Parathyroid adenoma (tissue), 2 donors: Measurements from ENCODE around the gene PCDHA1.
"Not testable (repeated sequence)": the region's sequence is repeated elsewhere in the genome, so short reads cannot be mapped to it uniquely, and the experiment has no call there.

Source experiments
- H2AFZ ChIP-seq: fragments of 300-600 bp; sonication (generic); one replicate; pipeline ENCODE4 v1.7.0; 2017; ENCODE audit warnings: antibody characterized with exemption, mild to moderate bottlenecking
- H3K27ac ChIP-seq: fragments of 300-600 bp; sonication (generic); one replicate; pipeline ENCODE4 v1.7.0; 2017
- H3K27me3 ChIP-seq: fragments of 300-600 bp; sonication (generic); one replicate; pipeline ENCODE4 v1.7.0; 2017; ENCODE audit warnings: low read length; ENCODE audit not compliant: control insufficient read depth, insufficient read depth
- H3K36me3 ChIP-seq: fragments of 300-600 bp; sonication (generic); one replicate; pipeline ENCODE4 v1.7.0; 2017; ENCODE audit warnings: low read length; ENCODE audit not compliant: control insufficient read depth, insufficient read depth
- H3K4me1 ChIP-seq: fragments of 300-600 bp; sonication (generic); one replicate; pipeline ENCODE4 v1.7.0; 2017; ENCODE audit warnings: control low read depth
- H3K4me2 ChIP-seq: fragments of 300-600 bp; sonication (generic); one replicate; pipeline ENCODE4 v1.7.0; 2017; ENCODE audit warnings: low read length
- H3K4me3 ChIP-seq: fragments of 300-600 bp; sonication (generic); one replicate; pipeline ENCODE4 v1.7.0; 2017; ENCODE audit warnings: low read depth, low read length
- H3K79me2 ChIP-seq: fragments of 300-600 bp; sonication (generic); one replicate; pipeline ENCODE4 v1.7.0; 2017; ENCODE audit warnings: control low read depth
- H3K9ac ChIP-seq: fragments of 300-600 bp; sonication (generic); one replicate; pipeline ENCODE4 v1.7.0; 2017; ENCODE audit warnings: mild to moderate bottlenecking
- H3K9me3 ChIP-seq: fragments of 300-600 bp; sonication (generic); one replicate; pipeline ENCODE4 v1.7.0; 2017; ENCODE audit warnings: low read length; ENCODE audit not compliant: control insufficient read depth
- CTCF ChIP-seq: fragments of 300-600 bp; sonication (generic); IDR thresholded peaks from one replicate; pipeline ENCODE4 v1.7.0; 2017; ENCODE audit warnings: antibody characterized with exemption, mild to moderate bottlenecking
- donor health status: primary hyperparathyroidism.

PCDHA1 gene

GRCh38 chr5:140827704-140828361, 41.9 kb downstream of the PCDHA1 start, which contains the start of gene PCDHA6:
Gene PCDHA6, plus strand, starts transcription at chr5:140827960. Its CDS starts 132 bp downstream, at chr5:140828092.
- no peaks in the 10 kb centered on the region for H3K4me1 ChIP-seq
- no peak for TF ChIP-seq CTCF
- no peak within 1 kb of the TSS for H3K4me2 ChIP-seq
- H3K9ac ChIP-seq, result no peak within 1 kb of the TSS
- H3K36me3 ChIP-seq, result no peaks in the 10 kb centered on the region
- H2AFZ ChIP-seq, result no peak within 1 kb of the TSS
- H3K27me3 ChIP-seq, result no peaks in the 10 kb centered on the region
- no peaks in the 10 kb centered on the region for H3K79me2 ChIP-seq
- H3K9me3 ChIP-seq, result peaks cover 3% of the 10 kb centered on the region
- H3K27ac ChIP-seq, result peak within 1 kb of the TSS; percentile 12
- no peak within 1 kb of the TSS for H3K4me3 ChIP-seq

GRCh38 chr5:140828362-140828737, 42.4 kb downstream of the PCDHA1 start:
- H3K79me2 ChIP-seq, result no peaks in the 10 kb centered on the region
- no peaks in the 10 kb centered on the region for H3K4me1 ChIP-seq
- H2AFZ ChIP-seq, result no peak overlapping the region
- no peaks in the 10 kb centered on the region for H3K36me3 ChIP-seq
- H3K27ac ChIP-seq, result no peak overlapping the region
- H3K4me2 ChIP-seq, result no peak overlapping the region
- H3K9me3 ChIP-seq, result peaks cover 3% of the 10 kb centered on the region
- H3K27me3 ChIP-seq, result no peaks in the 10 kb centered on the region
- H3K9ac ChIP-seq, result no peak overlapping the region
- TF ChIP-seq CTCF, result no peak
- no peak overlapping the region for H3K4me3 ChIP-seq

GRCh38 chr5:140829511-140830501, 43.9 kb downstream of the PCDHA1 start:
- H2AFZ ChIP-seq, H3K9ac ChIP-seq, H3K36me3 ChIP-seq, H3K4me1 ChIP-seq, H3K27ac ChIP-seq, H3K9me3 ChIP-seq, H3K4me2 ChIP-seq, H3K79me2 ChIP-seq, H3K27me3 ChIP-seq, H3K4me3 ChIP-seq: not testable (repeated sequence)

- H3K4me3 ChIP-seq, result no peak within 1 kb of the TSS
- H3K9ac ChIP-seq, result no peak within 1 kb of the TSS
- no peak within 1 kb of the TSS for H2AFZ ChIP-seq
- H3K27ac ChIP-seq, result no peak within 1 kb of the TSS
- H3K36me3 ChIP-seq, result no peaks in the 10 kb centered on the region
- no peaks in the 10 kb centered on the region for H3K79me2 ChIP-seq
- H3K4me2 ChIP-seq, result no peak within 1 kb of the TSS
- no peaks in the 10 kb centered on the region for H3K4me1 ChIP-seq
- H3K27me3 ChIP-seq, result no peaks in the 10 kb centered on the region
- no peak for TF ChIP-seq CTCF
- H3K9me3 ChIP-seq, result no peaks in the 10 kb centered on the region
Observed at GRCh38 chr5:140833993-140834392, 48.1 kb downstream of the PCDHA1 start, which contains the start of gene PCDHA7. Gene PCDHA7, plus strand, starts transcription at chr5:140834269. Its CDS starts 115 bp downstream, at chr5:140834384.

- not testable (repeated sequence) for H3K4me1 ChIP-seq, H3K9me3 ChIP-seq, H2AFZ ChIP-seq, H3K27me3 ChIP-seq, H3K27ac ChIP-seq, H3K4me3 ChIP-seq, H3K79me2 ChIP-seq, H3K36me3 ChIP-seq, H3K9ac ChIP-seq, H3K4me2 ChIP-seq
Observed at GRCh38 chr5:140834439-140835008, 48.6 kb downstream of the PCDHA1 start.
